Breast epithelium (tissue), 3 donors: Measurements from ENCODE around the gene ANGEL2. TPM values are rescaled to one million over a fixed set of nuclear protein-coding genes. Genes with fewer than 3 reads are reported as not detected.

ENCODE experiments used
- total RNA-seq, 3 donors: library from RNA; depleted of rRNA; stranded (reverse); fragments of >200 nt; gene quantifications; one replicate each; pipeline ENCODE4 v1.1.0, GENCODE V29; 2016

Gene ANGEL2
- total RNA-seq, 3 donors from 2014 or later, result 60.5 to 84.0 (median 72.4) TPM

Other genes with a start within 250 kb of the ANGEL2 start
- 10 to 100 TPM; 28.5 to 47.5 (median 44.6) TPM for gene NSL1, start 224.1 kb downstream of the ANGEL2 start, total RNA-seq
- 10 to 100 TPM in 2 of 3 donors, 1 to 10 TPM in 1; 9.2 to 28.6 (median 15.5) TPM for gene TATDN3, start 224.0 kb downstream of the ANGEL2 start, total RNA-seq
- gene SPATA45, start 168.2 kb downstream of the ANGEL2 start, total RNA-seq, result not detected
- 1 to 10 TPM; 4.0 to 7.9 (median 6.1) TPM for gene FLVCR1, start 157.6 kb downstream of the ANGEL2 start, total RNA-seq
- gene VASH2, start 65.3 kb downstream of the ANGEL2 start, total RNA-seq, result 1 to 10 TPM; 2.3 to 4.0 (median 2.9) TPM
- 10 to 100 TPM; 26.2 to 32.1 (median 28.2) TPM for gene RPS6KC1, start 35.4 kb upstream of the ANGEL2 start, total RNA-seq